ENCODE data around the gene ATP2A3. TPM values are rescaled to one million over a fixed set of nuclear protein-coding genes. Genes with fewer than 3 reads are reported as not detected.

Gene ATP2A3
- polyA plus RNA-seq, 1 donor from 2014 or later = not detected

GRCh38 chr17:3903881-3904290, 60.4 kb downstream of the ATP2A3 start:
- no peaks in the 10 kb centered on the region for H3K9me2 ChIP-seq (ENCODE audit: insufficient read depth, low read length)
- no peak overlapping the region for H3K27ac ChIP-seq (ENCODE audit: low read length)
- H3K27me3 ChIP-seq (ENCODE audit: insufficient read depth, low read depth, low read length) = no peaks in the 10 kb centered on the region
- no peak overlapping the region for H2AFZ ChIP-seq (ENCODE audit: low read depth, low read length)
- no peaks in the 10 kb centered on the region for H4K20me1 ChIP-seq (ENCODE audit: insufficient read depth)
- H3K4me3 ChIP-seq (ENCODE audit: low read length) = no peak overlapping the region
- H3F3A ChIP-seq (ENCODE audit: insufficient read depth, low read length, poor library complexity, severe bottlenecking) = no peaks in the 10 kb centered on the region
- H3K36me3 ChIP-seq (ENCODE audit: insufficient read depth, low read length) = no peaks in the 10 kb centered on the region
- H3K79me2 ChIP-seq (replicated peaks; ENCODE audit: insufficient read depth, low read length) = no peaks in the 10 kb centered on the region
- no peak overlapping the region for H3K4me2 ChIP-seq (ENCODE audit: low read length)
- H3K9ac ChIP-seq (ENCODE audit: low read length) = no peak overlapping the region
- no peak for TF ChIP-seq SMC3 (conservative IDR thresholded peaks at IDR 0.05; ENCODE audit: poor library complexity)
- no peak for TF ChIP-seq MXI1 (conservative IDR thresholded peaks at IDR 0.05; ENCODE audit: poor library complexity, severe bottlenecking)
- TF ChIP-seq EP300 (conservative IDR thresholded peaks at IDR 0.05; ENCODE audit: poor library complexity, severe bottlenecking) = no peak
- no peak for TF ChIP-seq REST (IDR thresholded peaks at IDR 0.05; ENCODE audit: borderline replicate concordance)
- no peak for TF ChIP-seq TAF1 (IDR thresholded peaks at IDR 0.05; ENCODE audit: low read depth)
- TF ChIP-seq POLR2AphosphoS5 (IDR thresholded peaks at IDR 0.05) = no peak
- no peak for TF ChIP-seq EZH2 (IDR thresholded peaks at IDR 0.05; ENCODE audit: borderline replicate concordance, insufficient read depth, low read length, poor library complexity, severe bottlenecking)
- TF ChIP-seq RAD21 (conservative IDR thresholded peaks at IDR 0.05) = no peak
- no peak for TF ChIP-seq CTCF (IDR thresholded peaks at IDR 0.05; ENCODE audit: poor library complexity, severe bottlenecking)
- H3K9me3 ChIP-seq (ENCODE audit: low read length) = no peaks in the 10 kb centered on the region

- Histone ChIP-seq H3K9ac (ENCODE audit: low read length) (no peak overlapping the region), H3K36me3 (ENCODE audit: insufficient read depth, low read length) (no peaks in the 10 kb centered on the region), H3K4me3 (ENCODE audit: low read length) (no peak overlapping the region), H3F3A (ENCODE audit: insufficient read depth, low read length, poor library complexity, severe bottlenecking) (no peaks in the 10 kb centered on the region), H3K4me2 (ENCODE audit: low read length) (no peak overlapping the region), H3K9me3 (ENCODE audit: low read length) (no peaks in the 10 kb centered on the region), H4K20me1 (ENCODE audit: insufficient read depth) (no peaks in the 10 kb centered on the region), H3K9me2 (ENCODE audit: insufficient read depth, low read length) (no peaks in the 10 kb centered on the region), H3K79me2 (replicated peaks; ENCODE audit: insufficient read depth, low read length) (no peaks in the 10 kb centered on the region), H3K27ac (ENCODE audit: low read length) (no peak overlapping the region), H3K27me3 (ENCODE audit: insufficient read depth, low read depth, low read length) (no peaks in the 10 kb centered on the region), H2AFZ (ENCODE audit: low read depth, low read length) (no peak overlapping the region)
- TF ChIP-seq RAD21 (conservative IDR thresholded peaks at IDR 0.05) (no peak), CTCF (IDR thresholded peaks at IDR 0.05; ENCODE audit: poor library complexity, severe bottlenecking) (no peak), EZH2 (IDR thresholded peaks at IDR 0.05; ENCODE audit: borderline replicate concordance, insufficient read depth, low read length, poor library complexity, severe bottlenecking) (no peak), TAF1 (IDR thresholded peaks at IDR 0.05; ENCODE audit: low read depth) (no peak), SMC3 (conservative IDR thresholded peaks at IDR 0.05; ENCODE audit: poor library complexity) (no peak), EP300 (conservative IDR thresholded peaks at IDR 0.05; ENCODE audit: poor library complexity, severe bottlenecking) (no peak), REST (IDR thresholded peaks at IDR 0.05; ENCODE audit: borderline replicate concordance) (no peak), POLR2AphosphoS5 (IDR thresholded peaks at IDR 0.05) (no peak)
Measured at GRCh38 chr17:3903051-3903825, 61.0 kb downstream of the ATP2A3 start.

Measured in neural cell (in vitro differentiated cells).